ENCODE data around the gene PRF1. TPM values are rescaled to one million over a fixed set of nuclear protein-coding genes. Genes with fewer than 3 reads are reported as not detected.

Gene PRF1
- total and polyA plus RNA-seq, 11 donors = 0.50 to 19.4 (median 1.0) TPM

- Histone ChIP-seq H3K9me3 (no peaks in the 10 kb centered on the region), H3K4me1 (peaks cover 0 to 20% (median 1%) of the 10 kb centered on the region in 12 donors), H3K36me3 (peaks cover 0 to 32% (median 12%) of the 10 kb centered on the region in 9 donors), H3K27ac (no peak overlapping the region), H3K27me3 (no peaks in the 10 kb centered on the region), H3K4me3 (no peak overlapping the region)
- TF ChIP-seq POLR2A (IDR thresholded peaks at IDR 0.05) = no peak
- no peak for TF ChIP-seq CTCF (IDR thresholded peaks at IDR 0.05)
- 27 to 52% (median 37%) methylated on average over 2 of the region's 2 CpGs for WGBS, 4 donors
- intact Hi-C loops (cut with DNase I) = loop anchor here in 8 of 10 donors (2.0 to 10.0 kb wide), 6 partner anchors 123 to 331 kb away; partner anchors contain the start of gene ADAMTS14 (in 3 of the 8)
- DNase-seq (peak in 1 of 5 donors; percentile 39), ATAC-seq (no peak)
These were observed 51.1 kb downstream of the PRF1 start for GRCh38 chr10:70551466-70551865.

- TF ChIP-seq CTCF (IDR thresholded peaks at IDR 0.05) (no peak), POLR2A (IDR thresholded peaks at IDR 0.05) (no peak)
- Histone ChIP-seq H3K4me3 (no peak overlapping the region), H3K27ac (no peak overlapping the region), H3K9me3 (no peaks in the 10 kb centered on the region), H3K36me3 (peaks cover 0 to 32% (median 12%) of the 10 kb centered on the region in 9 donors), H3K4me1 (peaks cover 0 to 20% (median 2%) of the 10 kb centered on the region in 12 donors), H3K27me3 (no peaks in the 10 kb centered on the region)
- DNase-seq (no peak), ATAC-seq (no peak)
- intact Hi-C loops (cut with DNase I) = loop anchor here (1.0 to 10.0 kb wide), 9 partner anchors 124 to 332 kb away; partner anchors contain the start of gene ADAMTS14 (in 3 of the 10)
- WGBS, 4 donors = 77 to 86% (median 82%) methylated on average over 6 of the region's 6 CpGs
These were observed 52.1 kb downstream of the PRF1 start for GRCh38 chr10:70550459-70550858.

DNA sequence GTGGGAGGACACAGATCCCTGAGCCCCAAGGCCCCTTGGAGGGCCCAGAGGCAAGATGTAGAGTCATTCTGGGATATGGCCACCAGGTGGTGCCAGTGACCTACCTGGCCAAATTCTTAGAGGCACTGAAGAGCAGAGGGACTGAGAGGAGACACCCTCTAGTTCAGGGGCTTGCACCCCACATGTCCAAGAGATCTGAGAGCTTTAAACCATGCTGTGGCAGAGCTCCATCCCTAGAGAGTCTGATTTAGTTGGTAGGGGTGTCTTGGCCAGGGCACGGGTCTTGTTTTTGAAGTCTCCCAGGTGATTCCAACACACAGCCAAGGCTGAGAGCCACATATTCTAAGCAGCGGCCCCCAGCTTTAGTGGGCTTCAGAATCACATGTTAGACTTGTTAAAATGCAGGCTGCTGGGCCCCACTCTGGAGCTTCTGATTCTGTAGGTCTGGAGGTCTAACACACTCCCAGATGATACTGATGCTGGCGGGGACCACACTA, 52.5 kb downstream of the PRF1 start:
- Histone ChIP-seq H3K36me3 (peaks cover 0 to 32% (median 12%) of the 10 kb centered on the region in 9 donors), H3K4me1 (peaks cover 0 to 20% (median 2%) of the 10 kb centered on the region in 12 donors), H3K27ac (no peak overlapping the region), H3K9me3 (no peaks in the 10 kb centered on the region), H3K4me3 (no peak overlapping the region), H3K27me3 (no peaks in the 10 kb centered on the region)
- ATAC-seq (peak; percentile 63 to 77 (median 76)), DNase-seq (peak; percentile 49 to 76 (median 60))
- TF ChIP-seq CTCF (IDR thresholded peaks at IDR 0.05) = peak; percentile 82 to 97 (median 90)
- no peak for TF ChIP-seq POLR2A (IDR thresholded peaks at IDR 0.05)
- intact Hi-C loops (cut with DNase I) = loop anchor here (1.0 to 10.0 kb wide), 12 partner anchors 89 to 332 kb away; partner anchors contain the start of genes ADAMTS14 (in 3 of the 10) and SGPL1 (in 1 of the 10)
- 64 to 80% (median 78%) methylated on average over 3 of the region's 3 CpGs for WGBS, 4 donors

GRCh38 chr10:70549351-70549961, 53.1 kb downstream of the PRF1 start:
- ATAC-seq = peak in 3 of 4 donors; percentile 2 to 11 (median 10)
- no peak for TF ChIP-seq POLR2A (IDR thresholded peaks at IDR 0.05)
- TF ChIP-seq CTCF (IDR thresholded peaks at IDR 0.05) = no peak
- Histone ChIP-seq H3K4me3 (no peak overlapping the region), H3K27ac (no peak overlapping the region), H3K4me1 (peaks cover 0 to 20% (median 2%) of the 10 kb centered on the region in 12 donors), H3K36me3 (peaks cover 0 to 35% (median 12%) of the 10 kb centered on the region in 9 donors), H3K27me3 (no peaks in the 10 kb centered on the region), H3K9me3 (no peaks in the 10 kb centered on the region)
- WGBS, 4 donors = 81 to 87% (median 84%) methylated on average over 11 to 12 of the region's 12 CpGs
- intact Hi-C loops (cut with DNase I) = loop anchor here in 4 of 10 donors (1.0 to 10.0 kb wide), 5 partner anchors 89 to 331 kb away; partner anchors contain the start of gene SGPL1 (in 1 of the 4)
- DNase-seq = peak in 1 of 5 donors; percentile 45
